Cerebellar nuclear complex (tissue), 1 donor: ENCODE measurements around the gene NOP56.

Source experiments
- DNase-seq, 2 experiments: peaks; one replicate each; lab custom pipeline; 2025; lab: John Stamatoyannopoulos, UW

The NOP56 gene

GRCh38 chr20:2701671-2702081 is 49.2 kb downstream of the NOP56 start:
- no peak for DNase-seq

GRCh38 chr20:2703716-2704475 is 51.5 kb downstream of the NOP56 start:
- DNase-seq = no peak

GRCh38 chr20:2705931-2706645 is 53.7 kb downstream of the NOP56 start:
- DNase-seq = no peak

- DNase-seq = no peak
These were observed 54.4 kb downstream of the NOP56 start for GRCh38 chr20:2706688-2707352.

- DNase-seq = no peak
These were observed 55.1 kb downstream of the NOP56 start for GRCh38 chr20:2707353-2708072.
